Occipital lobe (tissue), 2 donors: ENCODE results near the gene BAIAP2L1. TPM values are rescaled to one million over a fixed set of nuclear protein-coding genes. Genes with fewer than 3 reads are reported as not detected.

Experiments used
- DNase-seq: peaks from one replicate; lab custom pipeline; 2025; lab: John Stamatoyannopoulos, UW
- total RNA-seq: library from RNA; depleted of rRNA; stranded (reverse); fragments of >200 nt; gene quantifications from one replicate; pipeline ENCODE4 v1.2.3, GENCODE V29; 2014

Gene BAIAP2L1
- total RNA-seq, 1 donor from 2014 or later, result 0.16 TPM

DNA sequence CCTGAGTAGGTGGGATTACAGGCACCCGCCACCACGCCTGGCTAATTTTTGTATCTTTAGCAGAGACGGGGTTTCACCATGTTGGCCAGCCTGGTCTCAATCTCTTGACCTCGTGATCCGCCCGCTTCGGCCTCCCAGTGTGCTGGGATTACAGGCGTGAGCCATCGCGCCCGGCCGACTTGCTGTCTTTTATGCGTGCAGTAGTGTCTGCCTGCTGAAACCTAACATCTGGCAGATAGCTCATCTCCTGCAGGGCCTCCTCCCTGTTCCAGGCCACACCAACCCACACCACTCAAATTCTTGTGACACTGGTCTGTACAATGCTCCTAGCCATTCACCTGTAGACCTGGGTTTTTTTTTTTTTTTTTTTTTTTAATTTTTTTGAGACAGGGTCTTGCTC is 41.5 kb downstream of the BAIAP2L1 start:
- DNase-seq, result no peak

DNA sequence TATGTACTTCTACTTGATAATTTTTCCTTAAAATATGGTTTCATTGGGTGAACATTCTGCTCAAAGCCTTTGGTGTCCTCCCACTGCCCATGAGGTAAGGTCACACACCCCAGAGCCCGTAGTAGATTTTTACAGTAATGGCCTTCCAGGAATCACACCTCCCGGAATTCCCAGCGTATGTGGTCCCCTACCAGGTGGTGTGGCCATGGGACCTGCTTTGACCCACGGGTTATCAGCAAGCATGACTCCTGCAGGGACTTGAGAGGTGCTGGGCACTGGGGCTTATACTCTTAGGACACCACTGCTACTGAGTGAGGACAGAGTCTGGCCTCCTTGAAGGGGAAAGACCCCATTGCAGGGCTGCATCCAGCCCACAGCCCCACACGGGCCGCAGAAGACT is 42.2 kb downstream of the BAIAP2L1 start:
- DNase-seq, result no peak

DNA sequence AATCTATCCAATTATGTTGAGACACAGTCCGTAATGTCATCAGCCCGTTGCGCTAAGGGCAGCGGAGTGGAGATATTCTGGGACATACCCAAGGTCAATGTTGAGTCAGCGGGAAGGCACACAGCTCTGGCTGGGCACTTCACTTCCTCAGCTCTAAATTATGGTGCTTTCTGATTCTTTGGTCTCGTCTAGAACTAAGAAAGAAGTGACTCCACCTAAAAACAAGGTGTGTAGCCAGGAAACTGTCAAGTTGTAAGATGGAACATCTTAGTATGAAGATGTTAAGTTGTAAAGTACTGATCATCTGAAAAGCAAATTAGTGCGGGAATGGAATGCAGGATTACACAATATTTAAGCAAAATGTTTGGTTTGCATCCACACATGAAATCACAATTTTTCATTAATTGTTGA is 43.1 kb downstream of the BAIAP2L1 start:
- DNase-seq, result no peak

DNA sequence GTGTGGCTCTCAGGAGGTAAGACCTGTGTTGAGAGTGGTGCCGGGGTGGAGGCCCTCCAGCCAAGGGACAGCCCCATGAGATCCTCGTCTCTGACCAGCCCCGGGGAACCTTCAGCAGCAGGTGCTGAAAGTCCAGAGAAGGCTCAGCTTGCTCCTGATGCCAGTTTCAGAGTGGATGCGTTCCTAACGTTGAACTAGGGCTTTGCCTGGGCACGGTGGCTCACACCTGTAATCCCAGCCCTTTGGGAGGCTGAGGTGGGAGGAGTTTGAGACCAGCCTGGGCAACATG is 45.7 kb downstream of the BAIAP2L1 start:
- no peak for DNase-seq

DNA sequence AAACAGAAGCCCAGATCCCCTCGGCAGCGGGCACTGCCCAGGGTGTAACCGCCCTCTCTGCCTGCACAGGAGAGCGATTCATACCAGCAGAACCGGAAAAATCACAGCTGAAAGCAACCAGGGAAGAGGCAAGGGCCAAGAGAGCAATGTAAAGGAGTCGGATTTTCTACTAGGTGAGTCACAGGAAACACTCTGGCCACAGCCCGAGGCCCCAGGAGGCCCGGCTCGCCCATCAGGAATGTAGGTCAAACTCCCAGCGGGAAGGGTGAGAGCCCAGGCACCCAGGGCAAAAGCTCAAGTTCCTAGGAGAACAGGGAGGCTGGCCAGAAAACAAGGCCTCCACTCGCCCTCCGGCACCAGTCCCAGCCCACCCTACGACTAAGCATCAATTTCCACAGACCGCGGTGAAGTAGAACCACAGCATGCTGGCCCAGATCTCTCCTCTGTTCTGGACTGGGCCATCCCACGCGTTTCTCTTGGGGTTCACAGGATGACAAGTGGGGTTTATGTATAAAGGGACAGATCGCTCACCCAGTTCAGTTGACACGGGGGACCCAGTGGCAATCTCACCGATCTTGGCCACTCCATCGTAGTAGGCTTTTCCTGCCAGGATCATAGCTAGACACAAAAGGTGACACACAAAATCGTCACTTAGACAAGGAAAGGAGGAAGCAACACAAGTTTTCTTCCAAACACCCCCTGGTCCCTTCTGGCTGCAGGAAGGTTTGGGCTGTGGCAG is 46.2 kb downstream of the BAIAP2L1 start:
- no peak for DNase-seq

DNA sequence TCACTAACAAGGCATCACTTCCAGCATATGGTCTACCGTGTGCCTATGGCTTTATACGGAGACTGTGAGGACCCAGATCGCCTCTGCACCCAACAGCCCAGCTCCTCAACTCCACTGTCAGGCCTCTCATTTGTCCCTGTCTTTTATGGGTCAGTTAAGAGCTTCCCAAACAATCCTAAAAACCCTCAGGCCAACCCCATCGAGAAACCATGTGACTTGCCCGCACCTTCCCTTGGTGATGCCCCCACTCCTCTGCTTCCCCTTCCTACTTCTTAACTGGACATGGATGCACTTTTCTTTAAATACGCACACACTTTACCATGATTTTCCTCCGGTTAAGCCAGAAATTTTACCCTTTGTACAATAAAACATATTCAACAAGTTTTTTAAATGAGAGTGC is 46.8 kb downstream of the BAIAP2L1 start:
- DNase-seq, result no peak

DNA sequence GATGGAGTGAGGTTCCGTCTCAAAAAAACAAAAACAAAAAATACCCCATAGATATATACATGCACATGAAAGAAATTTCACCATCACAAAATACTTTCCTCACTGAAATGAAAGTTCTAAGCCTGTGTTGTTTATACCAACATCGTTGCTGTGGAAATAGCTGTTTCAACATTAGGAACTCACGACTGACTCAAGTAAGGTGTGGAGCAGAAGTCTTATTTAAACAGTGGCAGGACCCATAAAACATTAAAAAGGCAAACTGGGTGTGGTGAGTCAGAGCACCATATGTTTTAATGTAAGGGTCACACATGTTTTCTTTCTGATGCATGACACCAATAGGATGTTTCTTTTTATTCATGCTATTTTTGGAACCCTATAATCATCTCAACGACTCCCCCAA is 48.3 kb downstream of the BAIAP2L1 start:
- DNase-seq, result no peak

DNA sequence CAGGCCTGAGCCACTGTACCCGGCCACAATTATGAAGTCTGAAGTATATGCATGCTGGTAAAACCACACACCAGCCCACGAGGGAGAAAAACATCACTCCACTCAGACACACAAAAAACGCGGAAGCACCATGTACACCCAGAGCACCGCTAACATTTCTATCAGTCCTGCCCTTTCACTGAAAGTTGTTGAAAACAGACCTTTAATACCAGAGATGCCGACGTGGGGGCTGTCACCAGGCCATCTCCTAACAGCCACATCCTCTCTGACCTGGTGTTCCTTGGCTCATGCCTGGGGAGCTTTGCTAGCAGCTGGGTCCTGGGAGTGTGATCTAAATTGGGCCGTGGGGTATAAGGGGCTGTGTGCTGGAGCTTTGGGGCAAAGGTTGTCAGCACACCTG is 49.8 kb downstream of the BAIAP2L1 start:
- DNase-seq, result no peak

DNA sequence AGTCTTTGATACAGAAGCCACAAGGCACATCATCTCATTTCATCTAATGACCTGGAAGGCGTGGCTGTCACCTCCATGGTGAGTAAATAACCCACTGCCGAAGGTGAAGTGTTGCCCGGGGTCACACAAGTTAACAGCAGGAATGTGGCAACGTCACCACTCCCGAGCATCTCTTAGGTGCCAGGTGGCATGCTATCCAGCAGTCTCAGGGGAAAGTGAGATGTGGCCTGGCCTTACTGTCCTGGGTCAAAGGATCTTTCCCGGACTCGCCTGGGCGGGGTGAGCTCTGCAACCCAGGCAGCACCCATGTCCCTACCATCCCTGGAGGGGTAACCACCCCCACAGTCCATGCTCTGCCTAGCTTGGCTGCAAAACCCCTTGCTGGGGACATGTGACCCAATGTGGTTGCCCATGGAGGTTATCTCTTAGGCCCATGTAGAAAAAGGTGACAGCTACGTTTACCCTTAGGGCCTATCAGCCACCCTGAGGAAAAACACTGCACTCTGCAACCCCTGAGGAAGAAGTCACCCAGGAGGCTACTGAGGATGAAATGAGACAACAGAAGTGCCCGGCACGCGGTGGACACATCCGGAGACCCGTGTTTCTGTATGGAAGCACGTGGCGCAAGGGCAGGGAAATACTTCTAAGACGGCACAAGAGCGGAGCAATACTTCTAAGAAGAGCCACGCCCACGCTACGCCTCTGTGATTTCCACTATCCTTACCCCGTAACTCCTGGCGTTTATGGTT is 52.0 kb downstream of the BAIAP2L1 start:
- DNase-seq, result no peak

DNA sequence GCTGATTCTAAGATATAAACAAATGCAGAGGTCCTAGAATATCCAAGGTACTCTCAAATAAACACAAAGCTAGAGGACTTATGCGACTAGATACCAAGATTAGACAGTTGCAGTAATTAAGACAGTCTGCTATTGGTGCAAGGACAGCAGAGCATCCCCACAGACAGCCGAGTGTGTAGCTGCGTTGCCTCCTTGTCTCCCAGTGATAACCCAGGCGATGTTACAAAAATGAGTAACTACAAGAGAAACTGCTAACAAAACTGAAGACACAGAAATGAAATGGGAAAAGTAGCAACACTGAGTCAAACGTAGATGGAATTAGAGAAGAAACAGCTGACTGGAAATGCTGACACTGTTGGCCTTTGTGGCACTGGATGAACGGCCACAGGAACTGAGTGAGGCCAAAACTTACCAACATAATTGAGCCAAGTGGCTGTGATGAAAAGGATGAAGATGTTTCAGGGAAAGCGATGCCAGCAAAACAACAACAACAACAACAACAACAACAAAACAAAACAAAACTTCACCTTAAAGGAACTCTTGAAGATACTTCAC is 54.3 kb downstream of the BAIAP2L1 start:
- no peak for DNase-seq

DNA sequence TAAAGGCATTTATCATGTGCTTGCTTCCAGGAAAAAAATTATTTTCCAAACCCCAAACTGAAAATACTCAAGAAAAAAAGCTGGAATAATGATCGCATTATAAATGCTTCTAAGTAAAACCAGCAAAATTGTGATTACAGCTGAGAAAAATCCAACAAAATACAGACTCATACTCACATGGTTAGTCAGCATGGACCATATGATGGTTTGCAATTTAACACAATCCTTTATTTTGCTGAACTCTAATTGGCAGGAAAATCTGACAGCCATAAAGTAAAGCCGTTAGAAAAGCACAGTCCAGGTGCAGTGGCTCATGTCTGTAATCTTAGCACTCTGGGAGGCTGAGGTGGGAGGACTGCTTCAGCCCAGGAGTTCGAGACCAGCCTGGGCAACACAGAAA is 59.8 kb downstream of the BAIAP2L1 start:
- DNase-seq, result no peak

DNA sequence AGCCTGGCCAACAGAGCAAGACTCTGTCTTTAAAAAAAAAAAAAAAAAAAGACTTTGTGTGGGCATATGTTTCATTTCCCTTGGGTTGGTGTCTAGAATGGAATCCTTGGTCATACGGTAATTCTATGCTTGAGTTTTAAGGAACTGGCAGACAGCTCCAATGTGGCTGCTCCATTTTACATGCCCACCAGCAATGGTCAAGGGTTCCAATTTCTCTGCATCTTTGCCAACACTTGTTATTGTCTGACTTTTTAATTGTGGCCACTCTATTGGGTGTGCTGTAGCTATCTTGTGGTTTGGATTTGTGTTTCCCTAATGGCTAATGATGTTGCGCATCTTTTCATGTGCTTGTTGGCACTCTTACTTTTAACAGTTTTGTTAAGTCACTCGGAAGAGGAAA is 61.8 kb downstream of the BAIAP2L1 start:
- no peak for DNase-seq

DNA sequence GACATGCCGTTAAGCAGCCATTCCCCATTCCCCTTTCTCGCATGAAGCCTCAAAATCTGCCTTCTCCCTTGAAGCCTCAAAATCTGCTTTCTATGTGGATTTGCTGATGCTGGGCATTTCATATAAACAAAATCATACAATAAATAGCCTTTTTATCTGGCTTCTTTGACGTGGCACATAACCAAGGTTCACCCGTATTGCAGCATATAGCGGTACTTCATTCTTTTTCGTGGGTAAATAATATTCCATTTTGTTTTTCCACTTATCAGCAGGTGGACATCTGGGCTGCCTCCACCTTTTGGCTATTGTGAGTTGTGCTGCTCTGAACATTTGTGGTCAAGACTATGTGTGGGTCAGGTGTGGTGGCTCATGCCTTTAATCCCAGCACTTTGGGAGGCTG is 62.4 kb downstream of the BAIAP2L1 start:
- DNase-seq, result no peak

DNA sequence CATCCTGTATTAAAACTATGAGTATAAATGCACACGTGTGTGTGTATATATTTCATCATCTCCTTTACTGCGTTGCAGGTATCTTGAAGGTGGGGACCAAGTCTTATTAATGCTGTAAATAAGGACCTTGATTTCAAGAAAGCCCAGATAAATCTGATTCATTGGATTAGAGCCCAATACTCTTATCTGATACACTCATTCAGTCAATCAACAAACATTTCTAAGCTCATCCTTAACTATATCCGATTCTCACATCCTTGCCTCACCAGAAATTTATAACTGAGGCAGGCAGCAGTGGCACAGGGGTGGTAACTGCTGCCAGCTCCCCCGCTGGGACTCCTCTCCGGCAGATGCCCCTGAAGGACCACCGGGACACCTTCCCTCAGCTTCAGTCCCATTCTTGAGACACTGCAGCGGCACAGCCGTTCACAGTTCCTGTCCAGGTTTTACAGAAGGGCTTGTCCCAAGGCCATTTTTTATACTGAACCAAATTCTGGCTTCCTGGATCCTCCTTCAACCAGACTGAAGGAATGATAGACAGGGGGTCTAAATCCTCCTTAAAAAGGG is 65.4 kb downstream of the BAIAP2L1 start:
- no peak for DNase-seq

DNA sequence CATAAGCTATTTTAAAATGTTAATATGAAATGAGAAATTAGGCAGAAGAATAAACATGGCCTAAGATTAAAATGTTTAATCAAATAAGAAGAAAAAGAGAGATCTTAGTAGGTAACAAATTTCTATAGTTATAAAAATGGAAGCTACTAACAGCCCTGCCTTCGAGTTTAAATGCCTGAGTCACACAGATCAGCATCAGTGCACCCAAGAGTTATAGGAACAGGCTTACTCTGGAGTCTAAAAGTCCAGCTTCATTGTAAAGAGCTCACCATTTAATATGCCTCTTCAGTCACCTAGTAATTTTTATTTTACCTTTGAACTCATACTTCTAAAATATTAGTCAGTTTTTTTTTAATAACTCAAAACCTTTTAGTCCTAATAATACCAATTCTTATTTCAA is 66.8 kb downstream of the BAIAP2L1 start:
- DNase-seq, result no peak

DNA sequence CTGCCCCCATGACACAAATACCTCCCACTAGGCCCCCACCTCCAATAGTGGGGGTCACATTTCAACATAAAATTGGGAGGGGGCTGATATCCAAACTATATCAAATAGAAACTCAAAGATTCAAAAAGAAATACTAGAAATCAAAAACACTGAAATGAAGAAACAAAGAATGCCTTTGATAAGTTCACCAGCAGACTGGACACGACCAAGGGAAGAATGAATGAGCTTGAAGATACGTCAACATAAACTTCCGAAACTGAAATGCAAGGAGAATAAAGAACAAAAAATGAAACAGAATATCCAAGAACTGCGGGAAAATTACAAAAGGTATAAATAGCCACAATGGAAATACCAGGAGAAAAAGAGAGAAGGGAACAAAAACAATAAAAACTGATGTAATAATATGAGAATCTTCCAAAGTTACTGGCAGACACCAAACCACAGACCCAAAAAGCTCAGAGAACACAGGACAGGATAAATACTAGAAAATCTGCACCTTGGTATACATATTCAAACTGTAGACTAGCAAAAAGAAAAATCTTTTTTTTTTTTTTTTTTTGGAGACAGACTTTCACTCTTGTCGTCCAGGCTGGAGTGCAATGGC is 69.9 kb downstream of the BAIAP2L1 start:
- no peak for DNase-seq

DNA sequence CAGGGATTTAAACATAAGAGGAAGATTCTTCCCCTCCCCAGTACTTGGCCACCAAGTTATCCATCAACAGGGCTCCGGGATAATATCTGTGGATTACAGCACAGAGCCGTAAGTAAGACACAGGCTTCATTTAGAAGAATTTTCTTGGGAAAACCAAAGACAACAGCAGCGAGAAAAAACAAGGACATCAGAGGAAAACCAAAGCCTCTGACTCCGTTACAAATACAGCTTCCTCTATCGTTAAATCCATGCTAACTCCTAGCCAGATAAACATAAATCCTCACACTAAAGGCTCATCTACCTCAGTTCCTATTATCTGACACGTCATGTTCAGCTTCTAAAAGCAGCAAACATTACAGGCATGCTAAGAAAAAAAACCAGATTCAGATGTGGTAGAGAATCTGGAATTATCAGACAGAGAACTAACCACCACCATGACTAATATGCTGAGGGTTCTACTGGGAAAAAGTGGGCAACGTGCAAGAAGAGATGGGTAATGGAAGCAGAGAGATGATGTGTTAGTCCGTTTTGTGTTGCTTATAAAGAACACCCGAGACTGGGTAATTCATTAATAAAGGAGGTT is 71.0 kb downstream of the BAIAP2L1 start:
- no peak for DNase-seq

DNA sequence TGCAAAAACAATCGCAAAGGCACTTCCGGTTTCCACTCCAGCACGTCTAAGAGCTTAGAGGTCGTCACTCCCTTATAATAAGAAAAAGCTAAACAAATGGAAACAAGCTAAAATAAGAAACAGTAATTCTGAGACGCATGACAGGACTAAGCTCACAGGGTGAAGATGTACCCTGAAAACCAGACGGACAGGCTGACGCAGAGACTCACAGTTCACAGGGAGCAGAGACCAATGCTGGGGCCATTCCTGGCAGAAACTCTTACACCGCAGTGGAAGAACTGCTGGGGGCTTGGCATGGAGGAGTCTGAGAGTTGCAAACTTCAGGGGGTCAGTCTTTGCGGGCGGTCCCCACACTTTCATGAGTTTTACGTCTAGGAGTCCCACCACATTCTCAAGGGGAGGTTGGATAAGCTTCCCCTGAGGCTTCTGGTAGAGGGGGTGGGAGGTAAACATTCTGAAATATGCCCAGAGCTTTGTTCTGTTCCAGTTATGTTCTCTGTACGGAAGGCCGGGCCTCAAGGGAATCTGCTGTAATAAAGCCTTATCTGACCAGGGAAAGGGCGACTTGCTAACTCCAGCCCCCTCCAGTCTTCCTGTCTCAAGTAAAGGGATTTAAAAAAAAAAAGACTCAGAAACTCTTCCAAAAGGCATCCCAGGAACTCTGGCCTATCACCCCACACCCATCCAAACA is 71.6 kb downstream of the BAIAP2L1 start:
- DNase-seq, result no peak

DNA sequence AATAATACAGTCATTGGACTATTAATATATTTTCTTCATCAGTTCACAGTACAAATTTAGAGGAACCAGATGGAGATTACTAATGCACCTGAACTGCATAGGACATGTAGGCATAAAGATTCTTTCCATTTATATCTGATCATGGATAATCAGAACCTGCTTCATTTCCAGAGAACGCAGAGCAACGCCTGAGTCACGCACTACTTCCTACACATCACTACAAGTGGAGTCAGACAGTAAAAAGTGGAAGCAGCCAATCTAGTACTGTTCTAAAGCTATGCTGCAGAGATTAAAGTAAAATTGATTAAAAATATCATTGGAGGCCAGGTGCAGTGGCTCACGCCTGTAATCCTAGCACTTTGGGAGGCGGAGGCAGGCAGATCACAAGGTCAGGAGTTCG is 76.1 kb downstream of the BAIAP2L1 start:
- no peak for DNase-seq

DNA sequence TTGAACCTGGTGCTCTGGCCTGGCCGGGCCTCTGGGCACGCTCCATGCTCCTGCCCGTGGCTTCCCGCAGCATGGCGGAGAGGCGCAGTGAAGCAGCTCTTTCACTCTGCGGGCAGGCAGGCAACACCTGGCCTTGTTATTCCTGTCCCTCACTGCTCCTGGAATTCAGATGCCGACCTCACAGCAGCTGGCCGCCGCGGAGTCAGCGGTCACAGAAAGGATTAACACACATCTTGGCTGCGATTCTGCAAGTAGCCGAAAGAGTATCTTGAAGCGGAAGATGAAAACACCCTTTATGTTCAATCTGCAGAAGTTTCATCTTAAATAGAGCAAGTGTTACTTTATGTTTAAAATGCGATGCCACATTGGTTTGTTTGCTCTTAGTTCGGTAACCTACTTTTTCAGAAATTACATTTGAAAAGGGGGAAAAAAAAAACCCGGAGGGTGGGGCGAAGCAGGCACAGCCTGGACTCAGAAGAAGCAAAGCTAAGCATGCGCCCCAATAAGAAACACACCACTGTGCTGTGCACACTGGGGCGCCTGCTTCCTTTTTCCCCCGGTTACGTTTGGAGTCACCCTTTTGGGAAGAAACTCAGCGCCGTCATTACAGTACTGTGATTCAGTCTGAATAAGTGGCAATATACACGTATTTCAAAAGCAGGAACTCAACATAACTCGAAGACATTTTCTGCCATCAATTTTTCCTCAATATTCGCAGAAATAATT is 77.1 kb downstream of the BAIAP2L1 start:
- no peak for DNase-seq
